GM15510 (cell line): ENCODE data around the gene ALDOC.

Source experiments
- POLR2A ChIP-seq: IDR thresholded peaks from 3 replicates; pipeline ENCODE4 v1.6.1; 2011; ENCODE audit warnings: borderline replicate concordance; ENCODE audit not compliant: insufficient read length; ENCODE audit errors: extremely low read depth

ALDOC gene

DNA sequence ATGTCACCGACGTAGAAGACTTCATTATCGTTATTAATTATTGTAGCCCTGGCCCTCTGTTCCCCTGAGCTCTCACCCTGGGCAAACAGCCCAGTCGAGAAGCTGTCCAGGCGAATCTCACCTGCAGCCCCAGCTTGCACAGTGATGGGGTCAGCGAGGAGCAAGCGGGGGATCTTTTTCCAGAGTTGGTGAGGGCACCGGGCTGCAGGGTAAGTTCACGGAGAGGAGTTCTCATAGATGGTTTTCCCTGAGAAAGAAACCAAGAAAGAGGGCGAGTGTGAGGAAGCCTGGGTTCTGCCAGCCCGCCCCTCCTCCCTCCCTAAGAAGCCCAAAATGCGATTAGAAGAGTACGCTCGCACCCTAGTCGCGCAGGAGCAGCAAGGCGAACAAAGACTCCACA lies 21.7 kb upstream of the ALDOC start:
- no peak for TF ChIP-seq POLR2A

DNA sequence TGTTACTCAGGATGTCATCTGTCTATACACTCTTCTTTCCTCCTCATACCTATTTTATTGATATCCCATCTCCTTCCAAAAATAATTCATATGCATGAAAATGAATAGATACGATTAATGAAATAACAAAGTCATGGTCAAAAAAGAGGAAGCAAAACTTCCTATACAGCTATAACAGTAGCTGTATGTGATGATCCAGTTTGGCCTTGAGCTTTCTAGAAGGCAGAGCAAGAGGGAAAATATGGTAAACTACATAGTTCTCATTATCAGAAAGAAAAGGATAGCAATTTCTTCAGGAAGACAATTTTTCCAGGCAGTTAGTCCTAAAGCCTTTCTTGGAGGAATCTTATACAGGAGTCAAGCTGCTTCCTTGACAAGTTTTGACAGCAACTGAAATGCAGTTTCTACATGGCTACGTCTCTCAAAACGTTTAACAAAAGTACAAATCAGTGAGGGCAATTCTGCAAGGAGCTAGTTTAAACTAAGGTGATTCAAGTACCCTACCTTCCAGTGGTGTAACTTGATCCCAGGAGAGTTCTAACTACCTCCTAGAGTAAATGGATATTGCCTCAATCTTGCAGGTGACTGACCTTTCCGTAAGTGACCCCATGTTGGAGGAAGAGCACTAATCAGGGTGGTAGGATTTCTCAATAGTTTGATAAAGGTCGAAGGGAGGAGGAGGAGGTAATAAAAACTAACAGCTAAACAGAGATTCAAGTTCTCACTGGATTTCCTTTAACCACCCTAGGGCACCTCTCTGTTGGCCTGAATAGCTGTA lies 21.1 kb upstream of the ALDOC start:
- TF ChIP-seq POLR2A: no peak

DNA sequence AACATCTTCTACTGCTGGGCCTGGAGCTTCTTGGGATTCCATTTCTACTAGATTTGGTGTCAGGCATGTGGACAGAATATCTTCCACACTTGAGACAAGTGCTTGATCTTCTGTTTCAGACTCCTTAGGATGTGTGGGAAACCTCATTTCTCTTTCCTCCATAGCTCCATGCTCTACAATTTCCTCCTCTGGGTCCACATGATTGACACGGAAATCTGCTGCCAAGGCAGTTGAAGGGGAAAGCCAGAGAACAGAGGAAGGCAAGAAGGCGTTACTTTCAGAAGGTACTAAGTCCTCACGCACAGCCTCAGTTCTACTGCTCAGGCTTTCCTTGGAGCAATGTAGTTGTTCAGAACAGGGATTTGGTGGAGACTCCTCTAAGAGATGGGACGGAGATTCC lies 15.6 kb upstream of the ALDOC start:
- no peak for TF ChIP-seq POLR2A

DNA sequence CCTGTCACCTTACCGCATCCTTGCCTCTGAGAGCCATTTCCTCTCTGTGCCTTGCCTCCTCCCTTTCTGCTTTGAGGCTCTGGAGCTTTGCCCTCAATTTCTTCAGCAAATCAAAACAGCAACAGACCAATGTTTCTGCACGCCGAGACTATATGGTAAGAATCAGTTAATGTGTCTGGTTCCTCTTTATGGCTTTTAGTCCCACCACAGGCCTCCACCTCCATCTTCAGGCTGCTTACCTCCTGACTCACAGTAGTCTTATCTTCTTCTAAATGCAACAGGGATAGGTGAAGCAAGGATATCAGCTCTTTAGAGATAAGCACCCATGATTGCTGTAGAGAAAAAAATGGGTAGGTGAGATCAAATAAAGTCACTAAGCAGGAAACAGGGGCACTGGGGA lies 9.2 kb upstream of the ALDOC start:
- TF ChIP-seq POLR2A: no peak

DNA sequence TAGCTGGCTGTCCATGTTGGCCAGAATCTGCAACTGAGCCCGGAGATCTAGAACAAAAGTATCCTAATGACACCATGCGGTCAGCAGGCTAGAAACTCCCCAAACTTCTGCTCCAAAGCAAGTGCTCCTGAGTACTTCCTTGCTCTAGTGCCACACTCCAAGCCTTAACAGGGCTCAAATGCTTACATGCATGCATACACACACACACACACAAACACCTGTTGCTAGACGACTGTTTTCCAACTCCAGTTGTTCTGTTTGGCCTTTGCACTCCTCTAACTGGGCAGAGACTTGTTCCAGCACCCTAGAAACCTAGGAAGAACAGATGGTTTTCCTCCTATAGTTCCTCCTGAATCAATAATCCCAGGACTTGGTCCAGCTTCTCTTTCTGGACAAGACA lies 7.7 kb upstream of the ALDOC start:
- TF ChIP-seq POLR2A: no peak

DNA sequence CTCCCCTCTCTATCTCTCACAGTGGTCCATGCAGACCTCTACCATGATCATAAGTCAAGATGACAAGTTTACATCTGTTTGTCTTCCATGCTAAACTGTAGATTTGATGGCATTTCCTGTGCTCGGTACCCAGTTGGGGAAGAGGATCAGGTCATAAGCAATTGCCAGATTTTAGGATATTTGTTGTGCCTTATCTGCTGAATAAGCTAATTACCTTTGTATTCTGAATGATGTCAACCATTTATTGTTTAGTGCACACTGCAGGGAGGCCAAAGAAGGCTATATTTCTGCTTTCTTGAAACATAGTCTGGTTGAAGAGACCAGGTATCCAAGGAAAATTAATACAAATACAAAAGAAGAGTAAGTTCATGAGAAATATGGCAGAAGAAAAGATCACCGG lies 5.8 kb upstream of the ALDOC start:
- TF ChIP-seq POLR2A: no peak

DNA sequence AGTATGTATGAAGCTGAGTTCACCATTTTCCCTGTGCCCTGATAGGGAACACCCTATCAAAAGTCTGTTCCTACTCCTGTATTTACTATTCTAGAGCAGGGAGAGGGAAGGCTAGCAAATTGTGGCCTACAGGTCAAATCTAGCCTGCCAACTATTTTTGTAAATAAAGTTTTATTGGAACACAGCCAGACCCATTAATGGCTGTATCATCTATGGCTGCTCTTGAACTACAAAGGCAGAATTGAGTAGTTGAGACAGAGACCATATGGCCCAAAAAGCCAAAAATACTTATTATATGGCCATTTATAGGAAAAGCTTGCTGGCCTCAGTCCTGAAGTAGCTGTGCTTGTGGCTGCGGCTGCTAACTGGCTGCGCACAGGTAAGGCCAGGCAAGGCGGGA lies 4.3 kb upstream of the ALDOC start:
- TF ChIP-seq POLR2A: no peak

DNA sequence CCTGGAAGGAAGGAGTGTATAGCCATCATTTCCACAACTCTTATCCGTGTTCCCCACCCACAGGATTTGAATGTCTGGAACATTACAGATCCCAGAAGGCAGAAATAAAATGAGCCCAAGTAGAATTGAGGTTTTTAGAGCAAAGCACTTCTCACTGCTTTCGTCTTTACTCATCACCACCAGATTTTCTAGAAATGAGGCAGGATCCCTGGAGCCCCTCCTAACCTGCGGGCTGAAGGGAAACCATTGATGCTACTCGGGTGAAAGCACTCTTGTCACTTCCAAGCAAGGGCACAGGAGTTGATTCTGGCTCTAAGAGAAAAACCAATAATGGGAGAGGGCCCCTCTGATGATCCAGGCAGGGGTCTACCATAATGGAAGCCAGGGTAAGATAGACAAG lies 2.8 kb upstream of the ALDOC start:
- TF ChIP-seq POLR2A: no peak

DNA sequence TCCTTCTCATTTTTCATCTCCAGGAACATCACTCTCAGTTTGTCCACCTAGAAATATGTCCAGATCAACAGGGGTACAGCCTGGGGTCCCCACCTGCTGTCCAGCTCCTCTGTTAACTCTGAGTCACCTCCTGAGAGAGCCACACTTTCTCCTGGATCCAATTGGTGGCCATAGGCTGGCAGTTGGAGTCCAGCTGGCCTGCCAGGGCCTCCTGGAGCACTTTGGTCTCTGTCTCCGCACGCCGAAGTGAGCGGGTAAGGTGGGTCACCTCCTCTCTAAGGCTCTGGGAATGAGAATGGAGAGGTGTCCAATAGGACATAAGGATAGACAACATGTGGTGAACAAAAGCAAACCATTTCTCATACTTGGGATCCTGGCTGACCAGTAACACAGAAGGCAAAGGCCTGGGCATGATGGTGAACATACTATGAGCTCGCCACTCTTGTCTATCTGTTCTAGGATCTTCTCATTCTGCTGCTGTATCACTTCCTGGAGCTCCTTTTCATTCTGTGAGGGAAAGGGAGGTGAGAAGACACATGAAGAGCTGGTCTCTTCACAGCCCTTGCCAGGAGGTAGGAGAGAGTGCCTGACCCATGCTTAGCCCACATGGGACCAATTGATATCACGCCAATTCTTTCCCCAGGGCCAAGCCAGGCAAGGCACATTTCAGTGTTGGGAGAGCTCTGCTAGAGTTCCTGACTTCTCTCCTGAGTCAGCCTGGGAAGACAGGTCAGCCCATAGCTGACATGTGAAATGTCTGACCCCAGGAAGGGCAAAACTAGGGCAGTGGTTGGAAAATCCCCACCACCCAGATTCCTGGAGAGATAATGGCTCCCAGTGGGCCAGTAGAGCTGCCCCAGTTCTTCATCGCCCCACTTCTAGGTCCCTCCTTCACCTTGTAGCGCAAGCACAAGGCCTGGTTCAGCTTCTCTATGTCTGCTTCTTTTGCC lies 1.8 kb upstream of the ALDOC start:
- no peak for TF ChIP-seq POLR2A

DNA sequence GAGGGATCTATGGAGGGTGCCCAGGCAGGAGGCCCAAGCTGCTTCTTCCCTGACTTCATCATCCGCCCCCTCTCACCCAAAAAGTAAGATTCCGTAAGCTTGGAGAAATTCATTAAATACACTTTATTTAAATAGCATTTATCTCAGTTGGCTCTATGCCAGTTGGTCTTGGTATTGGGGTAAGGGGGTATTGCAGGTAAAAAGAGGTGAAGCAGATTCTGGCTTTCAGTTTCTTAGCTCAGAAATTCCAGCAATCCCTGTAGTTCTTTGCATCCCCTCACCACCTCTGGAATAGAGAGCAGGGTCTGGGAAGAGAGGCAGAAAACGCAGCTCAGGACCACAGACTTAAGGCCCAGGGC lies 750 bp upstream of the ALDOC start:
- no peak for TF ChIP-seq POLR2A

DNA sequence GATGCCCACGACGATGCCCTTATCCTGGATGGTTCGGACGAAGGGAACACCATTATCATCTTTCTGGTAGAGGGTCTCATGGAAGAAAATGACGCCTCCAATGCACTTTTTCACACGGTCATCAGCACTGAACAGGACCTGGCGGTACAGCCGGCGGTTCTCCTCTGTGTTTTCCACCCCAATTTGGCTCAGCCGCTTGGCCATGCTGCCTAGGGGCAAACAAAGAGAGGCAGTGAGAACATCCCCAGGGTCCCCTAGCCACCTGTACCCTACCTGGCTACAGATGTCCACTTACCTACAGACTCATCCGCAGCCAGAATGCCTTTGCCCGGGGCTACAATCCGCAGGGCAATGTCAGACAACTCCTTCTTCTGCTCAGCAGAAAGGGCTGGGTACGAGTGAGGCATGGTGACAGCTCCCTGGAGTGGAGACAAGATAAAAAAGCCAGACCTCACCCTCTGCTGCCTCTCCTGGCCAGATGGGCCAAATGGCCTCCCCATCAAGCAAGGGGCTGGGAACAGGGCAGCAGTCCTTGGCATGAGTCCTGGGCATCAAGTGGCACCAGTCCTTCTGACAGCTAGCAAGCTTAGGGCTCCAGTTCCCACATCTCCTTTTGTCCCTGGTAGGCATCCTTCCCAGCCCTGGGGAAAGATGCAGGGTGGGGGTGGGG lies 1.4 kb downstream of the ALDOC start:
- TF ChIP-seq POLR2A: no peak

DNA sequence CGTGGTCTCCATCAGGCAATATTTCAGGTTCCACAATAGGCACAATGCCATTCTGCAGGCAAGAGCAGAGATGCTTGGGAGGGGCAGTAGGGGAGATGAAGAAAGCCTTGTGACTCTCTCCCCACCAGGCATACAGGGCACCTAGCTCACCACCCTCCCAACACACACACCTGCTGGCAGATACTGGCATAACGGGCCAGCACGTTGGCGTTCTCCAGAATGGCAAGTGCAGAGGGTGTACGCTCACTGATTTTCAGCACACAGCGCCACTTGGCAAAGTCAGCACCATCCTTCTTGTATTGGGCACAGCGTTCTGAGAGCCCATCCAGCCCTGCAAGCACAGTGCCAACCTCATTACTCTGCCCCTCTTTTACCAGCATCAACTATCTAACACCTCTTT lies 2.2 kb downstream of the ALDOC start:
- TF ChIP-seq POLR2A: no peak

DNA sequence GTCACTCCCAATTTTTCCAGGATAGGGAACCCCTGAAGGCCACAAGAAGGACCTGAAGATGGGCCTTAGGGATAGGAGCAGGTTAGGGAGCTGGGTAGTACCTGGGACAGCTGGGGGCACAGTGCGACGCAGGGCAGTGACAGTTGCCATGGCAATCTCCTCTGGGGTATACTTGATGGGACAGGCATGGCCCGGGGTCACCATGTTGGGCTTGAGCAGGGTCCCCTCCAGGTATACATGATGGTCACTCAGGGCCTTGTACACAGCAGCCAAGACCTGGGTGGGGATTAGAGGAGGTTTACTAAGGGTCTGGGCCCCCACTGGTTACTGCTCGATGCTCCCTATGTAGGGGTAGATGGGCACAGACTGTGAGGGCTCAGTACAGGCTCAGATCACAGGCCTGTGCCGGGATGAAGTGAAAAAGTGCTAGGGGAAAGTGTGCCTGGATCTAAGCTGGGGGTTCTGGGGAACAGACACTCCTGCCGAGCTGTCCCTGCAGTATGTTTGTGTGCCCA lies 2.7 kb downstream of the ALDOC start:
- no peak for TF ChIP-seq POLR2A

DNA sequence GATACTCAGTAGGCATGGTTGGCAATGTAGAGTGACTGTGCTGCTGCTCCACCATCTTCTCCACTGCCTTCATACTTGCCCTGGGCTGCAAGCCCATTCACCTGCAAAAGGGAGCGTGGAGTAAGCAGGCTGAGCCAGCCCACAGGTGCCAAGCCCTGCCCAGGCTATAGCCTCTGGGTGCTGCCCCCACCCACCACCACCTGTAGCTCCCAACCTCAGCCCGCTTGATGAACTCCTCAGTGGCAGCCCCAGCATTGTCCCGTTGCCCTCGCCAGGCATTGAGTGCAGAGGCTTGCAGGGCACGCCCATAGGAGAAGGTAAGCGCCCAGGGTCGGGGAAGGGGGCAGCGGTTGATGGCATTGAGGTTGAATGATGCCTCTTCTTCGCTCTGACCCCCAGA lies 3.2 kb downstream of the ALDOC start:
- no peak for TF ChIP-seq POLR2A

DNA sequence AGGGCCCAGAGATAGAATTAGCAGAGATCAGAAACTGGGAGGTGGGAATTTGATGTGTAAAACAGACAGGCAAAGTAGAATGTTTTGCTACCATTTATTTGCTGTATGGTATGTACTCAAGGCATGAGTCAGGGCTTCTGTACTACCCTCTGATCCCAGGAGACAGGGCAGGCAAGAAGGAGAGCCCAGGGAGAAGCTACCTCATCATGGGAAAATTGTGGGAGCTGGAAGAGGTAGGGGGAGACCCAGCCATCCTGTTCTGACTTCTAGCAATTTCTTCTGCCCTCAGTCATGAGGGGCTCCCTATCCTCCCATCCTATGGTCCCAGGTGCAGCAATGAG lies 3.7 kb downstream of the ALDOC start:
- TF ChIP-seq POLR2A: no peak
